IMR-90 (cell line): ENCODE measurements around the gene CTSS. TPM values are rescaled to one million over a fixed set of nuclear protein-coding genes. Genes with fewer than 3 reads are reported as not detected.
"Not testable (repeated sequence)": the region's sequence is repeated elsewhere in the genome, so short reads cannot be mapped to it uniquely, and the experiment has no call there.

Experiments used
- ATAC-seq: fragments of 200-7000 bp; cut with Tn5 transposase; 2 replicates; pipeline ENCODE4 v1.9.1; 2020; ENCODE audit warnings: low read depth, mild to moderate bottlenecking, moderate library complexity
- BruUV-seq: library from RNA; stranded (reverse); fragments of 400-500 nt; replicated peaks from 2 replicates; lab custom pipeline; 2021; lab: Mats Ljungman, UMichigan
- CTCF ChIA-PET: fragments of 300-600 bp; formaldehyde crosslinking; extraction: SDS; loops from one replicate; lab custom pipeline; 2021; ENCODE audit warnings: antibody characterized with exemption; lab: Yijun Ruan, JAX
- POLR2A ChIA-PET: fragments of 300-600 bp; sonication (Branson Sonifier 250); formaldehyde crosslinking; loops from one replicate; lab custom pipeline; 2022; ENCODE audit warnings: antibody characterized with exemption; ENCODE audit not compliant: unreplicated experiment; lab: Charles Lee
- DNase-seq: peaks from one replicate; pipeline ENCODE4 v3.0.0; 2013
- H2AFZ ChIP-seq: replicated peaks from 2 replicates; pipeline ENCODE3; 2013; ENCODE audit warnings: low read length, mild to moderate bottlenecking; ENCODE audit not compliant: poor library complexity
- H2AK5ac ChIP-seq: 2 replicates; pipeline ENCODE4 v1.6.1; 2013; ENCODE audit warnings: low read depth, low read length, inconsistent platforms
- H2AK9ac ChIP-seq: replicated peaks from 2 replicates; pipeline ENCODE3; 2013; ENCODE audit warnings: mild to moderate bottlenecking, low read depth, low read length, moderate library complexity; ENCODE audit not compliant: poor library complexity
- H2BK120ac ChIP-seq: 2 replicates; pipeline ENCODE4 v1.6.1; 2013; ENCODE audit warnings: low read depth, low read length, inconsistent platforms
- H2BK15ac ChIP-seq: 3 replicates; pipeline ENCODE4 v1.6.1; 2013; ENCODE audit warnings: low read depth, low read length, inconsistent platforms
- H2BK20ac ChIP-seq: 2 replicates; pipeline ENCODE4 v1.6.1; 2013; ENCODE audit warnings: low read depth, mild to moderate bottlenecking, inconsistent platforms, low read length, moderate library complexity
- H2BK5ac ChIP-seq: 2 replicates; pipeline ENCODE4 v1.6.1; 2013; ENCODE audit warnings: mild to moderate bottlenecking, low read depth, low read length, inconsistent platforms; ENCODE audit not compliant: poor library complexity, severe bottlenecking
- H3K14ac ChIP-seq: replicated peaks from 2 replicates; pipeline ENCODE4 v1.6.1; 2013; ENCODE audit warnings: low read depth, low read length, inconsistent platforms
- H3K18ac ChIP-seq: 2 replicates; pipeline ENCODE4 v1.6.1; 2013; ENCODE audit warnings: low read depth, low read length, control low read depth
- H3K23ac ChIP-seq: 2 replicates; pipeline ENCODE4 v1.6.1; 2013; ENCODE audit warnings: low read depth, low read length, inconsistent platforms
- H3K27ac ChIP-seq: 2 replicates; pipeline ENCODE4 v1.5.1; 2013; ENCODE audit warnings: mild to moderate bottlenecking, control low read depth, low read length; ENCODE audit not compliant: insufficient read depth
- H3K27me3 ChIP-seq: 2 replicates; pipeline ENCODE4 v1.6.1; 2013; ENCODE audit warnings: low read length; ENCODE audit not compliant: control insufficient read depth, insufficient read depth
- H3K36me3 ChIP-seq: 2 replicates; pipeline ENCODE4 v1.6.1; 2013; ENCODE audit warnings: low read length, mixed read lengths; ENCODE audit not compliant: control insufficient read depth, insufficient read depth
- H3K4ac ChIP-seq: 2 replicates; pipeline ENCODE4 v1.6.1; 2013; ENCODE audit warnings: low read depth, low read length, inconsistent platforms
- H3K4me1 ChIP-seq: 2 replicates; pipeline ENCODE4 v1.6.1; 2013; ENCODE audit warnings: low read length, mixed read lengths; ENCODE audit not compliant: control insufficient read depth, insufficient read depth
- H3K4me2 ChIP-seq: 2 replicates; pipeline ENCODE4 v1.6.1; 2013; ENCODE audit warnings: low read depth, mild to moderate bottlenecking, control low read depth, low read length, moderate library complexity
- H3K4me3 ChIP-seq: 2 replicates; pipeline ENCODE4 v1.5.1; 2013; ENCODE audit warnings: low read depth, mild to moderate bottlenecking, control low read depth, low read length, moderate library complexity; ENCODE audit not compliant: insufficient read depth
- H3K56ac ChIP-seq: 2 replicates; pipeline ENCODE4 v1.6.1; 2013; ENCODE audit warnings: low read length, inconsistent platforms; ENCODE audit not compliant: insufficient read depth; ENCODE audit errors: extremely low read depth
- H3K79me1 ChIP-seq, 2 experiments: 2 replicates each; pipeline ENCODE4 v1.6.1; 2013; ENCODE audit warnings: low read length in 2 of 2, inconsistent platforms in 1 of 2, low read depth in 1 of 2
- H3K9ac ChIP-seq: 2 replicates; pipeline ENCODE4 v1.6.1; 2013; ENCODE audit warnings: low read depth, low read length, control low read depth
- H3K9me1 ChIP-seq: 2 replicates; pipeline ENCODE4 v1.6.1; 2013; ENCODE audit warnings: low read length, inconsistent platforms; ENCODE audit not compliant: insufficient read depth
- H3K9me3 ChIP-seq: 2 replicates; pipeline ENCODE4 v1.6.1; 2013; ENCODE audit warnings: low read length; ENCODE audit not compliant: control insufficient read depth, insufficient read depth
- H4K20me1 ChIP-seq: 2 replicates; pipeline ENCODE4 v1.6.1; 2013; ENCODE audit warnings: low read length, inconsistent platforms; ENCODE audit not compliant: insufficient read depth
- H4K5ac ChIP-seq: 2 replicates; pipeline ENCODE4 v1.6.1; 2013; ENCODE audit warnings: mild to moderate bottlenecking, low read depth, low read length, control low read depth
- H4K8ac ChIP-seq, 2 experiments: 2 replicates each; pipeline ENCODE4 v1.6.1; 2013; ENCODE audit warnings: low read depth in 2 of 2, low read length in 2 of 2, control low read depth in 1 of 2, inconsistent platforms in 1 of 2
- H4K91ac ChIP-seq: 2 replicates; pipeline ENCODE4 v1.6.1; 2013; ENCODE audit warnings: low read depth, low read length, inconsistent platforms; ENCODE audit not compliant: insufficient read depth
- WGBS, 2 experiments: methylation state at CpG; one replicate each; pipeline versions ENCODE4 v1.1.5 to v1.1.7; 2013; ENCODE audit warnings: missing lambda C conversion rate in 2 of 2; ENCODE audit not compliant: insufficient read length in 1 of 2; ENCODE audit errors: extremely low coverage in 2 of 2; 5-methylcytosine and 5-hydroxymethylcytosine counted together
- dilution Hi-C: fragments of 300-500 bp; cut with HindIII; formaldehyde crosslinking; loops from one replicate; pipeline ENCODE4 v1.14.3; 2018; ENCODE audit warnings: low sequenced_read_pairs; ENCODE audit not compliant: unreplicated experiment
- in situ Hi-C: fragments of 300-500 bp; cut with MboI; formaldehyde crosslinking; loops from 3 replicates; pipeline ENCODE4 v1.14.3; 2019; ENCODE audit warnings: low sequenced_read_pairs, inconsistent platforms, mixed read lengths
- intact Hi-C: fragments of 100-400 bp; cut with micrococcal nuclease; formaldehyde crosslinking; loops from 2 replicates; pipeline ENCODE4 v1.10.0; 2022
- polyA plus RNA-seq, 3 experiments: library from polyadenylated mRNA; depleted of rRNA; stranded (reverse); fragments of >200 nt; gene quantifications; 2 replicates each; pipeline ENCODE4 v1.2.3, GENCODE V29; 2012; ENCODE audit warnings: low replicate concordance in 1 of 3
- total RNA-seq: library from RNA; depleted of rRNA; stranded (reverse); fragments of >200 nt; gene quantifications from 2 replicates; pipeline ENCODE4 v1.2.3, GENCODE V29; 2012

The CTSS gene
- total and polyA plus RNA-seq, 2 of the 4 experiments (the other 2 are of a cell fraction): 0.18 to 0.48 TPM

- H2BK120ac ChIP-seq, H3K23ac ChIP-seq, H3K9ac ChIP-seq, H2AK9ac ChIP-seq, H3K27ac ChIP-seq, in situ Hi-C loops, H3K4me2 ChIP-seq, H2AFZ ChIP-seq, H3K79me1 ChIP-seq, H2BK20ac ChIP-seq, ATAC-seq, H4K20me1 ChIP-seq, dilution Hi-C loops, intact Hi-C loops, H4K8ac ChIP-seq, H3K4me1 ChIP-seq, H3K56ac ChIP-seq, POLR2A ChIA-PET, H3K9me3 ChIP-seq, H3K4me3 ChIP-seq, H3K14ac ChIP-seq, H3K18ac ChIP-seq, H4K91ac ChIP-seq, H4K5ac ChIP-seq, H3K4ac ChIP-seq, H3K9me1 ChIP-seq, BruUV-seq, H2BK5ac ChIP-seq, H2BK15ac ChIP-seq, DNase-seq, H2AK5ac ChIP-seq, H3K27me3 ChIP-seq: not testable (repeated sequence)
- CTCF ChIA-PET: interaction anchor here (0.6 kb wide), 1 partner anchor 69 kb away, joined by 3 read pairs; no protein-coding TSS in a partner anchor
- peaks cover 11% of the 10 kb centered on the region for H3K36me3 ChIP-seq
- WGBS, 2 experiments: 100% methylated on average over 2 of the region's 3 CpGs; no CpG with 5 or more reads in 1 of the 2 experiments
Measured at GRCh38 chr1:150793778-150794177, 28.2 kb upstream of the CTSS start.
